IPS DF 19.7 (cell line): ENCODE data around the gene DNASE1.
"Not testable (repeated sequence)": the region's sequence is repeated elsewhere in the genome, so short reads cannot be mapped to it uniquely, and the experiment has no call there.

ENCODE experiments used
- DNase-seq: peaks from one replicate; pipeline ENCODE4 v3.0.0-alpha.2; 2013; ENCODE audit warnings: low read depth, low spot score

DNASE1 gene

DNA sequence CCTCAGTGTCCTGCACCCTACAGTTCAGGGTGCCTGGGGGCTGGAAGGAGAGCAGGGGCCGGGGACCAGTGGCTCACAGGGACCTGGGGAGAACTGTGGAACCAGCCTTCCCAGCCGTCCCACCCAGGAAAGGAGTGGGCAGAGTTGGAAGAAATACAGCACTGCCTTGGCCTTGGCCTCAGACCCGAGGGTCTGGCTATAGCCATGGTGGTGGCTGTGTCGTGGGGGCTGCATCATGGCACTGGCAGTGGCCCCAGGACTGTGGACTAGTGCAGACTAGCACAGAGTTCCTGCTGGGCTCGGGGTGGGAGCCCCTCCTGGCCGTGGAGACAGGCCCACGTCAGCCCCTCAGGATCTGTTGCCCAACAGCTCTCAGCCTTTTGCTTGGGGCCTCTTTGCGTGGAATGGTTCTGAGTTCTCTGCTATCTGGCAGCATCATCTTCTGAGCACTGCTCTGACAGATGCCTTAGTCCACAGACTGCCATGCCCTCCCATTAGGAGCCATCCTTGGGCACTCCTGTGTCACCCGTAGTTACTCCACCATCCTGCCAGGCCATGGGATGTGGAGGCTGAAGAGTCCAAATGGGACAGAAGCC, 12.6 kb upstream of the DNASE1 start:
- DNase-seq = no peak

DNA sequence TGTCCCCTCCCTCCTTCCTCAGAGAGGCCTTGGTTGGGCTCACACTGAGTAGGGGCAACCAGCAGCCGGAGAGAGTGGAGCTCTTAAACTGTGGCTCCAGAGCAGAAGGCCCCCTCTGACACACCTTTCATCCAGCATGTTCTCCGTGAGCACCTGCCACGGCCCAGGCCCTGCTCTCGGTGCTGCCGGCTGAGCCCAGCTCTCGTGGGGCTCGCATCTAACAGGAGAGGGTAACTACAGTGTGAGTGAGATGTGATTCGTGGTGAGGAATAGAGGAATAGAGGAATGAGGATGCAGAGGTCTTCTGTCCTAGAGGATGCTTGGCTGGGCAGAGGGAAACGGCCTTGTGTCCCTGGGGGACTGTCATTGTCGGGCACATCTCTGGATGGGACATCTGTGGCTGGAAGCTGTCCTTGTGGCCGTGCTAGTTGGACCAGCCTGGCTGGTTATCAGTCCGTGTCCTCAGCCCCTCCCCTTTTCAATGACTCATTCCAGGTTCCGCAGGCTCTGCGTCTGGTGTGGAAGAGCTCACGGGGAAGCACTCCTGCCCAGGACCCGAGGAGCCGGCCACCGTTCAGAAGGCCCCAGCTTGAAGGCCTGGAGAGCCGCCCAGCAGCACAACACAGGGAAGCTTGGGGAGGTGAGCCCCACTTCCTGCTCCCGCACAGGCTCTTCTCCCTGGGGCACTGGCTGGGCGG, 11.9 kb upstream of the DNASE1 start:
- DNase-seq = no peak

DNA sequence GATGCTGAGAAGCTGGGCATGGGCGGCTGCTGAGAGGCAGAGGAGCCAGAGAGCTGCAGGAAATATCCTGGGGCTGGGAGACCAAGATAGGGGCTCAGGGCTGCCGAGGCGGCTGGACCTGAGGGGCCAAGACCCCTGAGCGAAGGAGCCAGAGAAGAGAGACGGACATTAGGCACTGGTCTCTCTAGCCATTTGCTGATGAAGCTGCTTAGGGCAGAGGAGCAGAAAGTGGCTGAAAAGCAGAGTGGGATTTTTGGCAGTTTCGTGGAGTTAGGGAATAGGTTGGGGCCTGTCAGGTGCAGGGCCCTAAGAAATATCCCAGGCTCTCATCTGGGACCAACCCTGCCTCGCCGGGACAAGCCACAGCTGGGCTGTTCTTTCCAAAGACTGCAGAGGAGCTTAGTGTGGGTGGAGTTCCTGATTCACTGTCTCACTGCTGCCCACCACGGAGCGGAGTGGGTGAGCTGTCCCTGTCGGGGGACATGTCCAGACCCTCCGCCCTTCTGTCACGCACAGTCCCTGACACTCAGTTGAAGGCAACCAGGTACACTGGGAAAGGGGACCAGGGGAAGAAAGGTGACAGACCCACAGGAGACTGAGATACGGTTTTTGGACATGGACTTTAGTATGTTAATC, 11.3 kb upstream of the DNASE1 start:
- DNase-seq = no peak

DNA sequence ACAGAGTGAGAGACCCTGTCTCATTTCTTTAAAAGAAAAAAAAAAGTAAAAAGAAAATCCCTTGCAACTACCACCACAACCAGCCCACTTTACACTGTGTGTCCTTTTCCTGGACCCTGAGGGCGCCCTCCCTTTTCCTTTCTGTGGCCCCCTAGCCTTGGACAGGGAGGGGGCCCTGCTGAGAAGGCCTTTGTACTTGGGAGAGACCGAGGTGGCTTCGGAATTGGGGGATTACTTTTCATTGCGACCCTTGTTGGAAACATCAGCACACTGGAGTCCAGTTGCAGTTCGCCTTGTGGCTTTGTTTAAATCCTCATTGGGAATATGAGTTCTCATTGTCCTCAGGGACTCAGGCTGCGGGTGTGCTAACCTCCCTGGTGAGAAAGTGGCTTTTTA, 9.4 kb upstream of the DNASE1 start:
- DNase-seq = no peak

DNA sequence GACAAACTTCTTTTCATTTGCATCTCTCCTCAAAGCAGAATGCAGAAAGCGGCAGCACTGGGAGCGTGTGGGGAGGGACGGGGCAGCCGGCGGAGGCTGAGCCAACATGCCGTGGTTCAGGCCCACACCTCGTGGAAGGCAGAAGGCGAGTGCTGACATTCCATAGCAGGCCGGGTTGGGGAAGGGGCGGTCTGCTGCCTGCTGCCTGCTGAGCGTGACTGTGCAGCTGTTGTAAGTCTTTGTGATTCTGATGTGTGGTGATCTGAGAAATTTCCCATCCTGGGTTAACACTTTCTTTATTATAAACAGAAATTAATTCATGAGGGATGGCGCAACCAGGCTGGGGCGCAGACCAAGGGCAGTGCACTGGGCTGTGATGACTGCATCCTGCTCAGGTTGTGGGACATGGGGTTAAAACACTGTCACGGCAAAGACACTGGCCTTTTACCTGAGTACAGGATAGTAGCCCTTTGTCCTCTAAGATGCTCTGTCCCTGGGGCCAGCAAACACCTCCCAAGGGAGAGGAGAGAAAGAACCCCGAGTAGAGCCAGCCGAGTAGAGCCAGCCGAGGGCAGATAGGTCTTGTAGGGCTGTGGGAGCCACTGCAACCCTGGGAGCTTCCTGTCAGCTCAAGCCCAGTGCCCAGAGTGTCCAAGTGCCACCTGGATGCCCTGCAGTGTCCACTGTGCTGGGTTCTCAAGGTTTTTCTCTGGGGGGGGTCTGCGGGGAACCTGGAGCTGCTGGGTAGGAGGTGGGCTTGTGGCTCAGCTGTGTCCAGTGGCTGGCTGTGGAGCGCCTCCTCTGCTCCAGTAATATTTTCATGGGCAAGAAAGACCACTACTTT, 8.8 kb upstream of the DNASE1 start:
- DNase-seq = no peak

DNA sequence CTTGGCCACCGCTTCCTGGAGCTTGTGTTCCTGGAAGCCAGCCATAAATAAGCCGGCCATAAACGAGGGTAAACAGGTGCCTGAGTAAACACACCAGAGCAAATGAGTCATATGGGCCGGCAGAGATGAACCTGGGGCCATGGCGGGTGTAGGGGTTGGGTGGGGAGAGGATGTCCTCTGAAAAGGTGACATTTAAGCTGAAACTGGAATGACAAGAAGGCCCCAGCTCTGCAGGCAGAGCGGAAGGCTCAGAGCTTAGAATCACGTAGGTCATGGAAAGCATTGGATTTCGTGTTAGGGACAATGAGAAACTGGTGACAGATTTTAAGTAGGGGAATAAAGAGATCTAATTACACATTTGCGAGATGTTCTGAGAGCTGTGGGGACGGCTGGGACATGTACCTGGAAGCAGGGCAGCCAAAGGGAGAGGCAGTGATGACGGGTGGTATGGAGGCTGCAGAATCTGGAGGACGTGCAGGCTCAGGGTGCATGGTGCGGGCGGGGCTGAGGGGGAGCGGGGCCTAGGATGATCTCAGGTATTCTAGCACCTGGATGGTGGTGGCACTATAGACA, 8.1 kb upstream of the DNASE1 start:
- no peak for DNase-seq

DNA sequence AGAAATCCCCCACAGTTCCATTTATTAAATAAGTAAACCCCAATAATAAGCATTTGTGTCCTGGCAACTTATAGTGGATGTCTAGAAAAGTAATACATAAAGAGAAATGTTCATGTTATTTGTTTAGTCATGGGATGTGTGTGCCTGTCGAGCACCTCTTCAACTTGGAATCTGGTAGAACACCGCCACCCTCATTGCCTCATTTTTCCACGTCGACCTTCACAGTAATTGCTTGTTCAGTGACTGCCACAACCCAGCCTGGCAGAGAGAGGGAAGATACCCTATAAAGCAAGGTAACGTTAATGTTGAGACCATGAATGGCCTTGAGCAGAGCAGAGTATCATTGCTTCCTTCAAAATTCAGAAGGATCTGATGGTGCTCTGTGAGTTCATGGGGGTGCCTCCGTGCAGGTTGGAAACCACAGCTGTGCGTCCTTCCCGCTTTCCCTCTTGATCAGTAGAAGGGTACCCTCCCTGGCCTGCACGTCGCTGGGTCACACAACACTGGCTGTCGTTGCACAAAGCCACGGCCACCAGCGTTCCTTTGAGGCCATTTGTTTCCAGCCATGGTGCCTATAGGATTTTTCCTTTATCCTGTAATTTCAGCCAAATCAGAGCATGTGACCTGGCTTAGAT, 3.7 kb upstream of the DNASE1 start:
- no peak for DNase-seq

DNA sequence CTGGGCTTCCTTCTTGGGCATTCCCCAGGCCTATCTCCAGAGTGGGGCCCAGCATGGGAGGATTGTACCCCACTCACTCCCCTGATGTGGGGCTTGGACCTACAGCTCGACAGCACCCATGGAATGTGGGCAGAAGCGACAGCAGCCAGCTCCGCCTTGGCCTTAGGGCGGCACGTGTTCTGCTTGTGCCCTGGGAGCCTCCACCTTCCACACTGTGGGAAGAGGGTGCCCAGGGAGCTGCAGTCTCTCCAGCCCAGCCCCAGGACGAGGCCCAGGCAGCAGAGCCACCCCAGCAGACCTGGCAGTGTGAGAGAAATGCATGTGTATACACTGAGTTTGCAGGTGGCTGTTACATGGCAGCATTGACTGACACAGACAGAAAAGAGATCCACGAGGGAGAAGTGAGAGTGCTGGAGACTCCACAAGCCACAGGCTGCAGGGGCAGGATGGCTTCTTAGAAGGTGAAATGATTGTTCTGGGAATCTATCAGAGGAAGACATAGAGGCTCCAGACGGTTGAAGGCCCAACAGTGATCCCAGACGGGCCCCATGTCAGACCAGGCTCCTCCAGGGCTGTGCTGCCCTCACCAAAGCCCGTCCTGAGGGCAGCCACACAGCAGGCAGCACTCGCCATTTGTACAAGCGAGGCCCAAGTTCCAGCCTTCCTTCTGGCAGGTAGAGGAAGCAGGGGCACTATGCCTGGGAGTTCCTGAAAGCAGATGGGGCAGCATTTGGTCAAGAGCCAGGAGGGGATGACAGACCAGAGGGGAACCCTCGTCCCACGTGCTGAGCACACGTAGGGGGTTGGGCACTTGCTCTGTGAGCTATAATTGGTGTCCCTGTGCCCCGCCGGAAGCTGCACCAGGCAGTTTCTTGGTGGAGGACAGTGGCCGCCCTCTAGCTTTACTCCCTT, 2.8 kb upstream of the DNASE1 start:
- DNase-seq = no peak

DNA sequence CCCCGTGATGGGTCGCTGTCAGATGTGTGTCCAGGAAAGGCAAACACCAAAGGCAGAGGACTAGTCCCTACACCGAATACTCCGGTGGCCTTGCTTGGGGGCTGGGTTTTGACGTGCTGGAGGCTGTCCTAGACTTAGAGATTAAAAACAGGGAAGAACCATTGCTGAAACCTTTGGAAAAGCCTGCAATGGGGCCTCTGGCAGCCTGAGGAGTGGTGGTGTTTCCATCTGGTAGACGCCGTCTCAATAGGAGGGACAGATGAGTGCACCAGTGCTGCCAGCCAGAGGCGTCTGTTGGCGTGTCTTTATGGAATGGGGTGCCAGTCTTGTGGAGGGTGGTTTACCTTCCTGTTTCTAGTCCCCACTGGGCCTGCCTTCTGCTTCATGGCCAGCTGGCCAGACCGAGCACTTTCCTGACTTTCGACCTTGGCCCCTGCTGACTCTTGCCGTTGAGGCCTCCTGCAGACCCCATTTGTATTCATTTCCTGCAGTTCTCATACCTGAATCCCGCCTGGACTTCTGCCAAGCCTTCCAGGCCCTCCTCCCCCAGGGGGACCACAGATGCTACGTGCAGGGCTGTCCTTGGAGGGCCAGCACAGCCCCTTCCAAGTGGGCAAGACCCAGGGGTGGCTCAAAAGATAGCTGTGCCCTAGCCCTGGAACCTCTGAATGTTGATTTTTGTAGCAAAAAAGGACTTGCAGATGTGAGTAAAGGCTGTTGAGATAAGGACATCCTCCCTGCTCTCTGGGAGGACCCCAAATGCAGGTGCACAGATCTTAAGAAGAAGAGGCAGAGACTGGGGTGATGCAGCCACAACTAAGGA, 1.9 kb upstream of the DNASE1 start:
- DNase-seq = no peak

DNA sequence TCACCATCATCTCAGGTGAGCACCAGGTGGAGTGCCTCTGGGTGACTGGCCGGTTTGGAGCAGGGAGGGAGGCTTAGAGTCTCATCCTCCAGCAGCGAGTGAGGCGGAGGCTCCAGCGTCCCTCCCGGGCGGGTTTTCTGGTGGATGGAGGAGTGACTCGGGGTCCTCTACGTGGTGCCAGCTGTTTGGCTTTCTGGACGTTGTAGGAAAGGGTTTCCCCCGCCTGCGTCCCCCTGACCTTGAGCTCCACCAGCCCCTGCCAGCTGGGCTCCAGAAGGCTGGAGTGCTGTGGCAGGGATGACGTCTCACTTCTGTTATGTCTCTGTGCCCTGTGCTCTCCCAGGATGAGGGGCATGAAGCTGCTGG, 522 bp downstream of the DNASE1 start:
- no peak for DNase-seq

DNA sequence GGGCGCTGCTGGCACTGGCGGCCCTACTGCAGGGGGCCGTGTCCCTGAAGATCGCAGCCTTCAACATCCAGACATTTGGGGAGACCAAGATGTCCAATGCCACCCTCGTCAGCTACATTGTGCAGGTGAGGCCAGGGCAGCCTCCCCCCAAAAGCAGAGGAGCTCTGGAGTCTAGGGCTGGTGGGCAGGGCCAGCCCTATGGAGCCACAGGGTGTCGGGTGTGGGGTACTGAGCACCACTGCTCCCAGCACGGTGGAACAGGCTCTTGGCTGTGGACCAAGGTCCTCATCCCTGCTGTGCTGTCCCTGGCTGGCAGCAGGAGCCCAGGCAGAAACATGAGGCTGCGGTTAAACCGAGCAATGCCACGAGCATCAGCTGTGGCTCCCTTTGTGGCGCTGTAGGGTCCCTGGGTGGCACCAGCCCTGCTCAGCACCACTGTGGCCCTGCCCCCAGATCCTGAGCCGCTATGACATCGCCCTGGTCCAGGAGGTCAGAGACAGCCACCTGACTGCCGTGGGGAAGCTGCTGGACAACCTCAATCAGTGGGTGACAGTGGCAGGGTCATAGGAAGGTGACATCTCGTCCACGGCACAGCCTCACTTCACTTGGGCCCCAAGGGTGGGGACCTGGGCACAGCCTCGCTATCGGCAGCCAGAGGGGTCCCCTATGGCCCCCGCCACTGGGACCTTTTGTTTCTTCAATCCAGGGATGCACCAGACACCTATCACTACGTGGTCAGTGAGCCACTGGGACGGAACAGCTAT, 1.1 kb downstream of the DNASE1 start:
- DNase-seq = no peak

DNA sequence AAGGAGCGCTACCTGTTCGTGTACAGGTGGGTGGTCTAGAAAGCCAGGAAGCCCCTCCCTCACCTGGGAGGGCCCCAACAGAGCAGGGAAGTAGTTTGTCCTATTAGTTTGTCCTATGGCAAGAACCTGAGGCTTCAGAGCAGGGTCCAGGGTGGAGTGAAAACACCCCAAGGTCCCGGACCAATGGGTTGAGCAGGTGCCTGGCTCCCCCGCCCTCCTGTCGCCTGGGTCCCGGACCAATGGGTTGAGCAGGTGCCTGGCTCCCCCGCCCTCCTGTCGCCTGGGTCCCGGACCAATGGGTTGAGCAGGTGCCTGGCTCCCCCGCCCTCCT, 1.6 kb downstream of the DNASE1 start:
- DNase-seq = not testable (repeated sequence)

DNA sequence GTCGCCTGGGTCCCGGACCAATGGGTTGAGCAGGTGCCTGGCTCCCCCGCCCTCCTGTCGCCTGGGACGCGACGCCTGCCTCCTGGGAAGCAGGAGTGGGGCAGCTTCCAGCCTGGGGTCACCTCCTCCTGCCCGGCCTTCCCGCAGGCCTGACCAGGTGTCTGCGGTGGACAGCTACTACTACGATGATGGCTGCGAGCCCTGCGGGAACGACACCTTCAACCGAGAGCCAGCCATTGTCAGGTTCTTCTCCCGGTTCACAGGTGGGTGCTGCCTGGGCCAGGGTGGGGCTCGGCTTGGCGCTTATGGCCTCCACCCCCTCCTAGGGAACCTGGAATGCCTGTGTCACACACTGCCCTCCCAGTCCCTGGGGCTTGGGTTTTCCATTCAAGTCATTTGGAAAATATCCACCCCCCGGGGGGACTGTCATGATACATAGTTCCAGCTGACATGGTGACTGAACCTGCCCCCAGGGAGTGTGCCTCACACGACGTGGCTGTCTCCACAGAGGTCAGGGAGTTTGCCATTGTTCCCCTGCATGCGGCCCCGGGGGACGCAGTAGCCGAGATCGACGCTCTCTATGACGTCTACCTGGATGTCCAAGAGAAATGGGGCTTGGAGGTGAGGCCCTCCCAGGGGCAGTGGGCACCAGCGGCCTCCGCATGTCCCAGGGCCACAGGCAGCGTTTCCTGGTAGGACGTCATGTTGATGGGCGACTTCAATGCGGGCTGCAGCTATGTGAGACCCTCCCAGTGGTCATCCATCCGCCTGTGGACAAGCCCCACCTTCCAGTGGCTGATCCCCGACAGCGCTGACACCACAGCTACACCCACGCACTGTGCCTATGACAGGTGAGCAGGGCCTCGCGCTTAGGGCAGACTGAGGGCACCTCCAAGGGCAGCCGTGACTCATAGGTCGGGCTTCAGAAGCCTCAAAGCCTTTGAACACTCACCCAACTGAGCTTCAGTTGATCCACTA, 2.3 kb downstream of the DNASE1 start:
- DNase-seq = no peak

DNA sequence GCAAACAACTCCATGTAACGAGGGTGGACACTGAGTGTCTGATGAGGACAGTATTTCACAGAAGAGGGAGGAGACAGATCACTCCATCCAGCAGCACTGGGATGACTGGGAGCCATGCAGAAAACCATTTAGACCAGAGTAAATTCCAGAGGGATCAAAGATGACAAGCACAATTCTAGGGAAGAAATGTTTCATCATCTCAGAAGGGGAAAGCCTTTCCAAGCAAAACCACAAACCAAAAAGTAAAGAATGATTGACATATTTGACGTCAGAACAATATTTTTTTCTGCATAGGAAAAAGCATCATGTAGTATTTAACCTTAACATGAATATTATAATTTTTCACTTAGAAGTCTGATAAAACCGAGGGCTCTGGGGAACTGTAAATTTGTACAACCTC, 4.8 kb downstream of the DNASE1 start:
- DNase-seq = no peak

DNA sequence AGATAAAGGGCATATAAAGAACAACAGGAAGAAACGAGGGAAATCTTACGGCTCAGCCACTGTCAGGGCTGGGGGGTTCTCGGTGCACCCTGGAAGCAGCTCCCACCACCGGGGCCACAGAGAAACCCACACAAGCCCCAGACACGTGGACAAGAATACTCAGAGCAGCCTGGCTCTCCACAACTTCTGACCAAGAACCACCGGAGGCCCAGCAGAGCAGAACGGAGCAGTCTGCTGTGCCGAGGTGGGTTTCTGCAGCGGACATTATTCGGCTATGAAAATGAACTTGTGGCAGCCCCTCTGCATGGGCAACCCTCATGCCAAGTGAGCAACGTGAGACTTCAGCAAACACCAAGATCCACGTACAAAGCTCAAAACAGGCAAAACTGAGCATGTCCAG, 6.8 kb downstream of the DNASE1 start:
- no peak for DNase-seq

DNA sequence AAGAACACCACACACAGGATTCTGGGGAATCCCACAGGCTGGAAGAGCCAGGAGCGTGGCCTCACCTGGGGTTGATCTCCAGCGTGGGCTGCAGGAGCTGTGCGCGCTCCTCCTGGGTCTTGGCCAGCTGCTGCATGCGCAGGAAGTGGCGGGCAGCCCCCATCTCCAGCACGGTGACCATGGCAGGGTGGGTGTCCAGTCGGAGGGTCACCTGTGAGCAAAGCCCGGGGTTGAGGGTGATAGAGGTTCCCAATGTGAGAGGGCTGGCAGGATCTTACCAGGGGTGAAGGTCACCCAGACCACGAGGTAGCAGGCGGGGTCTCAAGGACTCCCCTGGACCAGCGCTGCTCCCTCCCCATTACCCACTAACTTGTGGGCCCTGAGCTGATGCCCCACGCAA, 7.4 kb downstream of the DNASE1 start:
- no peak for DNase-seq

DNA sequence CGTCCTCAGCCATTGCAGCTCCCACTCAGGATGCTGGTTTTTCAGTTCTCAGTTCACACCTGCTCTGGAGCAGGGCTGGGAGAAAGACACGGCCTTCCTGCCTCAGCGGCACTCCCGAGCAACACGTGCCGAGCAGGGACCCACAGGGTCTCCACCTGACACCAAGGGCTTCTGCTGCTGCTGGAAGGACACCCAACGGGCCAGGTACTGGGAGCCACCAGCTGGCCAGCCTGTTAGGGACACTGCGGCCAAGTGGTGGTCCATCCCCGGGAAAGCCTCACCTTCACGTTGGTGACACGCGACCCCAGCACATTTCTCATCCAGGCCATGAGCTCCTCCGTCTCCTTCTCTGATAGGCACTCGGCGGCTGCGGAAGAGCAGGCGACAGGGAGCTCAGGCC, 8.1 kb downstream of the DNASE1 start:
- no peak for DNase-seq
